Stimulated activated CD8-positive, alpha-beta memory T cell treated with anti-CD3 and anti-CD28 coated beads, Interleukin-2, amount 100 ng/mL, for 1 hour (primary cell): ENCODE measurements around the gene SLC1A5.

ENCODE experiments used
- DNase-seq, 2 donors: peaks; one replicate each; pipeline ENCODE4 v3.0.0-alpha.2; 2020; ENCODE audit warnings: low read depth in 2 of 2

The SLC1A5 gene

DNA sequence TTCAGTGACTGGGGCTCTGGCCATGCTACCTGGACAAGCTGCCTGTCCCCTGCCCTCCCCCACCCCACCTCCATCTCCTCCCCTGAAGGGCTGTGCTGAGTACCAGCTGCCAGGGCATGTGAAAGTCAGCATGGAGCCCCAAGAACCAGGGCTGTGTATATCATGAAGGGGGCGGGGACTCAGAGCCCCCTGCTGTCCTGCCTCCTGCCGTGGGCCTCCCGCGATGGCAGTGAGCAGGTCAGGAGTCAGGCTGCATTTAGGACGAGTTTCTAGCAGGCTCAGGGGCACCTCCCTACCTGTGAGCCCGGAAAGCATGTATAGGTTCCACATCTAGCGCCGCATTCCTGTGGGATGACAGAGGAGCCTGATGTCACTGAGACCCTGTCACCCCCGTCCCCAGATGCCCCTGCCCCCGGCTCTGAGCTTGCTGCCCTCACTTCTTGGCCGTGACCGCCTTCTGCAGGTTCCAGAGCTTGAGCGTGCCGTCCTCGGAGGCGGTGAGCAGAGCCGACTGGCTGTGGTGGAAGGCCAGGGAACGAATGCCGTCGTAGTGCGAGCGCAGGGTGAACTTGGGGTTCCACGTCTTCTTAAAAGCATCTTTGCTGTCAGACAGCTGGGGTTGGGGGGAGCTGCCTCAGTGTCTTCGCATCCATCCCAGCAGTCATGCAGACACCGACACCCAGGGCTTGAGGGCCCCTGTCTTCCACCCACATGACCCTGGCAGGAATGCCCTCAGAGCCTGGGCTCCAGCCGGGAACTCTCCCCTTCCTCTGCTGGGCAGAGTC is 63.2 kb downstream of the SLC1A5 start:
- DNase-seq = no peak
